ENCODE results near the gene PDZRN4.

The PDZRN4 gene

GRCh38 chr12:41576925-41577324 lies 388.8 kb downstream of the PDZRN4 start:
- no peaks in the 10 kb centered on the region for H3K9me3 ChIP-seq (ENCODE audit: insufficient read depth, low read length)
- H3K4me3 ChIP-seq (ENCODE audit: insufficient read length, low read depth) = no peak overlapping the region
- H3K27me3 ChIP-seq (ENCODE audit: insufficient read depth, insufficient read length) = no peaks in the 10 kb centered on the region
- peak; percentile 67 for DNase-seq (ENCODE audit: low read depth, low spot score)
- H3K4me1 ChIP-seq (ENCODE audit: insufficient read depth, insufficient read length) = no peaks in the 10 kb centered on the region
- H3K9ac ChIP-seq (ENCODE audit: insufficient read length, low read depth) = no peak overlapping the region
- no peak for TF ChIP-seq SUZ12 (IDR thresholded peaks at IDR 0.05; ENCODE audit: extremely low read depth, insufficient read depth, insufficient read length)
- TF ChIP-seq YY1 (IDR thresholded peaks at IDR 0.05; ENCODE audit: insufficient read depth, insufficient read length) = peak; percentile 49
- no peak for TF ChIP-seq ZNF274 (IDR thresholded peaks at IDR 0.05; ENCODE audit: low read depth, low read length)
- no peaks in the 10 kb centered on the region for H3K36me3 ChIP-seq (ENCODE audit: insufficient read depth, insufficient read length, low read length)

DNA sequence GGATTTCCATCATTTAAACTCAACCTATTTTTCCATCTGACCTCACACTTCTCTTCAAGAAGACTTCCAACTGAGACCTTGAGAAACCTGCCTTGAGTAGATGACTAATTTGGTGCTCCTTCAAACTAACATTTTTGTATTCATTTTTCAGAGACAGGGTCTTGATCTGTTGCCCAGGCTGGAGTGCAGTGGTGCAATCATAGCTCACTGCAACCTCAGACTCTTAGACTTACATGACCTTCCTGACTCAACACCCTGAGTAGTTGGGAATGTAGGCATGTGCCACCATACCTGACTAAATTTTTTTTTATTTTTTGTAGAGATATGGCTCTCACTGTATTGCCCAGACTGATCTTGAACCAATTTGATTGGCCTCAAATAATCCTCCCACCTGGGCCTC lies 389.9 kb downstream of the PDZRN4 start:
- TF ChIP-seq ZNF274 (IDR thresholded peaks at IDR 0.05; ENCODE audit: low read depth, low read length) (no peak), SUZ12 (IDR thresholded peaks at IDR 0.05; ENCODE audit: extremely low read depth, insufficient read depth, insufficient read length) (no peak), YY1 (IDR thresholded peaks at IDR 0.05; ENCODE audit: insufficient read depth, insufficient read length) (no peak)
- DNase-seq (ENCODE audit: low read depth, low spot score) = no peak
- H3K9ac ChIP-seq (ENCODE audit: insufficient read length, low read depth) = no peak overlapping the region
- no peaks in the 10 kb centered on the region for H3K36me3 ChIP-seq (ENCODE audit: insufficient read depth, insufficient read length, low read length)
- H3K27me3 ChIP-seq (ENCODE audit: insufficient read depth, insufficient read length) = no peaks in the 10 kb centered on the region
- no peak overlapping the region for H3K4me3 ChIP-seq (ENCODE audit: insufficient read length, low read depth)
- no peaks in the 10 kb centered on the region for H3K4me1 ChIP-seq (ENCODE audit: insufficient read depth, insufficient read length)
- no peaks in the 10 kb centered on the region for H3K9me3 ChIP-seq (ENCODE audit: insufficient read depth, low read length)

GRCh38 chr12:41585784-41586183 lies 397.7 kb downstream of the PDZRN4 start:
- TF ChIP-seq ZNF274 (IDR thresholded peaks at IDR 0.05; ENCODE audit: low read depth, low read length) (no peak), SUZ12 (IDR thresholded peaks at IDR 0.05; ENCODE audit: extremely low read depth, insufficient read depth, insufficient read length) (no peak), YY1 (IDR thresholded peaks at IDR 0.05; ENCODE audit: insufficient read depth, insufficient read length) (no peak)
- Histone ChIP-seq H3K27me3 (ENCODE audit: insufficient read depth, insufficient read length) (no peaks in the 10 kb centered on the region), H3K4me1 (ENCODE audit: insufficient read depth, insufficient read length) (no peaks in the 10 kb centered on the region), H3K4me3 (ENCODE audit: insufficient read length, low read depth) (no peak overlapping the region), H3K9ac (ENCODE audit: insufficient read length, low read depth) (no peak overlapping the region), H3K36me3 (ENCODE audit: insufficient read depth, insufficient read length, low read length) (no peaks in the 10 kb centered on the region), H3K9me3 (ENCODE audit: insufficient read depth, low read length) (no peaks in the 10 kb centered on the region)
- no peak for DNase-seq (ENCODE audit: low read depth, low spot score)

GRCh38 chr12:41587574-41587973 lies 399.5 kb downstream of the PDZRN4 start:
- TF ChIP-seq ZNF274 (IDR thresholded peaks at IDR 0.05; ENCODE audit: low read depth, low read length) (no peak), SUZ12 (IDR thresholded peaks at IDR 0.05; ENCODE audit: extremely low read depth, insufficient read depth, insufficient read length) (no peak), YY1 (IDR thresholded peaks at IDR 0.05; ENCODE audit: insufficient read depth, insufficient read length) (no peak)
- DNase-seq (ENCODE audit: low read depth, low spot score) = no peak
- H3K36me3 ChIP-seq (ENCODE audit: insufficient read depth, insufficient read length, low read length) = no peaks in the 10 kb centered on the region
- H3K4me1 ChIP-seq (ENCODE audit: insufficient read depth, insufficient read length) = no peaks in the 10 kb centered on the region
- H3K4me3 ChIP-seq (ENCODE audit: insufficient read length, low read depth) = no peak overlapping the region
- no peaks in the 10 kb centered on the region for H3K9me3 ChIP-seq (ENCODE audit: insufficient read depth, low read length)
- H3K27me3 ChIP-seq (ENCODE audit: insufficient read depth, insufficient read length) = no peaks in the 10 kb centered on the region
- H3K9ac ChIP-seq (ENCODE audit: insufficient read length, low read depth) = no peak overlapping the region

DNA sequence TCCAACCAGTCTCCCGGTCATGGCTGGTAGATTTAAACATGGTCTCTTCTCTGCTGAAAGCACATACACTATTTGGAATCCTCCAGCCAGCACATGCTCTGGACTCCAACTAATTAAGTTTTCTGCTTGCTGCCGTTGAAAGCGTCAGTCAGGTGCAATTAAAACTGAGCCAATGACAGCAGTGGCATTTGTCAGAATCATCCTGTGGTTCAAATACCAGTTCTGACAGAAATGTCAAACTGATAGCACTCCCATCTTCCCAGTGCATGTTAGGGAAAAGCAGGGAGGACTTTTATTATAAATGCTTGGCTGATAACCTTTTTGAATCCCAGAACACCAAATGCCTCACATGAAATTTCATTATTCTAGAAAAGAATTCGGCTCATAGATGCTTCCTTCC lies 401.8 kb downstream of the PDZRN4 start:
- Histone ChIP-seq H3K9me3 (ENCODE audit: insufficient read depth, low read length) (no peaks in the 10 kb centered on the region), H3K9ac (ENCODE audit: insufficient read length, low read depth) (no peak overlapping the region), H3K4me3 (ENCODE audit: insufficient read length, low read depth) (no peak overlapping the region), H3K27me3 (ENCODE audit: insufficient read depth, insufficient read length) (no peaks in the 10 kb centered on the region), H3K4me1 (ENCODE audit: insufficient read depth, insufficient read length) (no peaks in the 10 kb centered on the region), H3K36me3 (ENCODE audit: insufficient read depth, insufficient read length, low read length) (no peaks in the 10 kb centered on the region)
- DNase-seq (ENCODE audit: low read depth, low spot score) = no peak
- no peak for TF ChIP-seq YY1 (IDR thresholded peaks at IDR 0.05; ENCODE audit: insufficient read depth, insufficient read length)

GRCh38 chr12:41596190-41596589 lies 408.1 kb downstream of the PDZRN4 start:
- DNase-seq (ENCODE audit: low read depth, low spot score) = no peak
- Histone ChIP-seq H3K4me3 (ENCODE audit: insufficient read length, low read depth) (no peak overlapping the region), H3K9me3 (ENCODE audit: insufficient read depth, low read length) (no peaks in the 10 kb centered on the region), H3K27me3 (ENCODE audit: insufficient read depth, insufficient read length) (no peaks in the 10 kb centered on the region), H3K36me3 (ENCODE audit: insufficient read depth, insufficient read length, low read length) (no peaks in the 10 kb centered on the region), H3K9ac (ENCODE audit: insufficient read length, low read depth) (no peak overlapping the region), H3K4me1 (ENCODE audit: insufficient read depth, insufficient read length) (no peaks in the 10 kb centered on the region)
- TF ChIP-seq SUZ12 (IDR thresholded peaks at IDR 0.05; ENCODE audit: extremely low read depth, insufficient read depth, insufficient read length) (no peak), ZNF274 (IDR thresholded peaks at IDR 0.05; ENCODE audit: low read depth, low read length) (no peak), YY1 (IDR thresholded peaks at IDR 0.05; ENCODE audit: insufficient read depth, insufficient read length) (no peak)

- Histone ChIP-seq H3K9ac (ENCODE audit: insufficient read length, low read depth) (no peak overlapping the region), H3K9me3 (ENCODE audit: insufficient read depth, low read length) (no peaks in the 10 kb centered on the region), H3K4me3 (ENCODE audit: insufficient read length, low read depth) (no peak overlapping the region), H3K4me1 (ENCODE audit: insufficient read depth, insufficient read length) (no peaks in the 10 kb centered on the region), H3K36me3 (ENCODE audit: insufficient read depth, insufficient read length, low read length) (no peaks in the 10 kb centered on the region), H3K27me3 (ENCODE audit: insufficient read depth, insufficient read length) (no peaks in the 10 kb centered on the region)
- DNase-seq (ENCODE audit: low read depth, low spot score) = no peak
- TF ChIP-seq SUZ12 (IDR thresholded peaks at IDR 0.05; ENCODE audit: extremely low read depth, insufficient read depth, insufficient read length) (no peak), ZNF274 (IDR thresholded peaks at IDR 0.05; ENCODE audit: low read depth, low read length) (no peak), YY1 (IDR thresholded peaks at IDR 0.05; ENCODE audit: insufficient read depth, insufficient read length) (no peak)
Measured at GRCh38 chr12:41604830-41605229, 416.7 kb downstream of the PDZRN4 start.
